ENCODE measurements around the gene SLC13A5. TPM values are rescaled to one million over a fixed set of nuclear protein-coding genes. Genes with fewer than 3 reads are reported as not detected.

SLC13A5 gene
- total and polyA plus RNA-seq, 4 donors: 88.4 to 399 (median 244) TPM

- H3K9ac ChIP-seq (ENCODE audit: low read depth in 1 of 2, low read length in 2 of 2): no peak overlapping the region
- DNase-seq (ENCODE audit: low spot score): no peak
- WGBS: 94% methylated on average over 7 of the region's 7 CpGs
- H3K9me3 ChIP-seq (ENCODE audit: control insufficient read depth in 4 of 4, low read length in 3 of 4): no peaks in the 10 kb centered on the region
- peaks cover 2 to 8% (median 4%) of the 10 kb centered on the region in 4 donors for H3K4me1 ChIP-seq (ENCODE audit: control insufficient read depth in 4 of 4, insufficient read depth in 4 of 4, low read length in 3 of 4)
- H3K4me3 ChIP-seq (ENCODE audit: low read depth in 1 of 3, low read length in 3 of 3): no peak overlapping the region
- H3K27ac ChIP-seq (ENCODE audit: low read depth in 1 of 2, low read length in 2 of 2): no peak overlapping the region
- H3K27me3 ChIP-seq (ENCODE audit: control insufficient read depth in 4 of 4, insufficient read depth in 4 of 4, low read length in 3 of 4): no peaks in the 10 kb centered on the region
- TF ChIP-seq CTCF (IDR thresholded peaks at IDR 0.05; ENCODE audit: low read depth, low read length, missing input control): no peak
- no peak for TF ChIP-seq EGR1 (IDR thresholded peaks at IDR 0.05; ENCODE audit: low read depth in 2 of 2)
- no peak for TF ChIP-seq HNF4G (IDR thresholded peaks at IDR 0.05)
- TF ChIP-seq FOXA1 (IDR thresholded peaks at IDR 0.05): no peak
- TF ChIP-seq NR2F2 (IDR thresholded peaks at IDR 0.05): no peak
- no peak for TF ChIP-seq TAF1 (conservative IDR thresholded peaks at IDR 0.05)
- no peak for TF ChIP-seq SP1 (IDR thresholded peaks at IDR 0.05)
- TF ChIP-seq YY1 (IDR thresholded peaks at IDR 0.05): no peak
- TF ChIP-seq MAX (IDR thresholded peaks at IDR 0.05): no peak
- no peaks in the 10 kb centered on the region for H3K36me3 ChIP-seq (ENCODE audit: control insufficient read depth in 4 of 4, insufficient read depth in 3 of 4, low read depth in 1 of 4, low read length in 3 of 4)
Measured at GRCh38 chr17:6671431-6671830, 41.7 kb downstream of the SLC13A5 start.

GRCh38 chr17:6670999-6671398 lies 42.2 kb downstream of the SLC13A5 start:
- DNase-seq (ENCODE audit: low spot score): no peak
- Histone ChIP-seq H3K27me3 (ENCODE audit: control insufficient read depth in 4 of 4, insufficient read depth in 4 of 4, low read length in 3 of 4) (no peaks in the 10 kb centered on the region), H3K9me3 (ENCODE audit: control insufficient read depth in 4 of 4, low read length in 3 of 4) (no peaks in the 10 kb centered on the region), H3K36me3 (ENCODE audit: control insufficient read depth in 4 of 4, insufficient read depth in 3 of 4, low read depth in 1 of 4, low read length in 3 of 4) (no peaks in the 10 kb centered on the region), H3K4me3 (ENCODE audit: low read depth in 1 of 3, low read length in 3 of 3) (no peak overlapping the region), H3K27ac (ENCODE audit: low read depth in 1 of 2, low read length in 2 of 2) (no peak overlapping the region), H3K4me1 (ENCODE audit: control insufficient read depth in 4 of 4, insufficient read depth in 4 of 4, low read length in 3 of 4) (peaks cover 2 to 12% (median 8%) of the 10 kb centered on the region in 4 donors), H3K9ac (ENCODE audit: low read depth in 1 of 2, low read length in 2 of 2) (no peak overlapping the region)
- WGBS: 90% methylated on average over 6 of the region's 6 CpGs
- no peak for TF ChIP-seq RXRA (IDR thresholded peaks at IDR 0.05)
- no peak for TF ChIP-seq FOXA1 (IDR thresholded peaks at IDR 0.05)
- no peak for TF ChIP-seq REST (IDR thresholded peaks at IDR 0.05)
- TF ChIP-seq HNF4G (IDR thresholded peaks at IDR 0.05): no peak
- TF ChIP-seq EGR1 (IDR thresholded peaks at IDR 0.05; ENCODE audit: low read depth in 2 of 2): no peak
- no peak for TF ChIP-seq CTCF (IDR thresholded peaks at IDR 0.05; ENCODE audit: low read depth, low read length, missing input control)
- TF ChIP-seq ZBTB33 (IDR thresholded peaks at IDR 0.05): no peak
- no peak for TF ChIP-seq GABPA (IDR thresholded peaks at IDR 0.05 in 1 of 2, conservative IDR thresholded peaks at IDR 0.05 in 1 of 2)
- no peak for TF ChIP-seq NR2F2 (IDR thresholded peaks at IDR 0.05)
- TF ChIP-seq MAX (IDR thresholded peaks at IDR 0.05): no peak
- TF ChIP-seq ATF3 (IDR thresholded peaks at IDR 0.05): no peak
- no peak for TF ChIP-seq TAF1 (conservative IDR thresholded peaks at IDR 0.05)

Measured in liver (tissue), 9 donors.